GM12873 (cell line): ENCODE measurements around the gene APBA1.

Experiments used
- CTCF ChIP-seq: IDR thresholded peaks from 2 replicates; pipeline ENCODE4 v1.5.1; 2012; ENCODE audit warnings: low read depth, mild to moderate bottlenecking, moderate library complexity, low read length, control low read depth; ENCODE audit not compliant: insufficient read depth; ENCODE audit errors: missing control alignments

APBA1 gene

GRCh38 chr9:69657269-69657668 is 14.9 kb downstream of the APBA1 start:
- no peak for TF ChIP-seq CTCF

GRCh38 chr9:69655065-69655464 is 17.1 kb downstream of the APBA1 start:
- TF ChIP-seq CTCF = no peak

- no peak for TF ChIP-seq CTCF
These were observed 18.9 kb downstream of the APBA1 start for GRCh38 chr9:69653261-69653660.

- no peak for TF ChIP-seq CTCF
These were observed 22.5 kb downstream of the APBA1 start for GRCh38 chr9:69649566-69650250.

- TF ChIP-seq CTCF = no peak
These were observed 24.4 kb downstream of the APBA1 start for GRCh38 chr9:69647804-69648203.

- TF ChIP-seq CTCF = no peak
These were observed 25.4 kb downstream of the APBA1 start for GRCh38 chr9:69646810-69647209.

GRCh38 chr9:69645488-69645887 is 26.7 kb downstream of the APBA1 start:
- TF ChIP-seq CTCF = no peak
